ENCODE data around the gene ADAT1.

The ADAT1 gene

GRCh38 chr16:75603241-75603640 is 19.8 kb downstream of the ADAT1 start:
- no peaks in the 10 kb centered on the region for H3K36me3 ChIP-seq (replicated peaks; ENCODE audit: insufficient read depth, low read length)
- no peak overlapping the region for H3K4me3 ChIP-seq (ENCODE audit: low read length)
- no peaks in the 10 kb centered on the region for H3F3A ChIP-seq (ENCODE audit: insufficient read depth, low read length)
- no peaks in the 10 kb centered on the region for H3K79me2 ChIP-seq (ENCODE audit: low read length)
- H2AFZ ChIP-seq (ENCODE audit: low read length): no peak overlapping the region
- H3K9me2 ChIP-seq (replicated peaks; ENCODE audit: insufficient read depth, low read length): no peaks in the 10 kb centered on the region
- H4K20me1 ChIP-seq (ENCODE audit: insufficient read depth, low read length): no peaks in the 10 kb centered on the region
- H3K4me1 ChIP-seq (ENCODE audit: low read length): no peaks in the 10 kb centered on the region
- no peak for TF ChIP-seq EZH2 (optimal IDR thresholded peaks at IDR 0.05; ENCODE audit: low read depth, low read length)
- TF ChIP-seq CTCF (IDR thresholded peaks at IDR 0.05; ENCODE audit: low read length): no peak
- TF ChIP-seq EZH2phosphoT487 (IDR thresholded peaks at IDR 0.05; ENCODE audit: low read length): no peak
- DNase-seq: no peak
- no peaks in the 10 kb centered on the region for H3K27me3 ChIP-seq (replicated peaks; ENCODE audit: insufficient read depth, low read length)
- no peaks in the 10 kb centered on the region for H3K9me3 ChIP-seq (replicated peaks; ENCODE audit: insufficient read depth, low read length)
- H3K27ac ChIP-seq (ENCODE audit: low read length): no peak overlapping the region
- no peak overlapping the region for H3K4me2 ChIP-seq (ENCODE audit: low read depth, low read length)
- H3K9ac ChIP-seq (ENCODE audit: low read length): no peak overlapping the region

- Histone ChIP-seq H3K79me2 (ENCODE audit: low read length) (no peaks in the 10 kb centered on the region), H3K9ac (ENCODE audit: low read length) (no peak overlapping the region), H2AFZ (ENCODE audit: low read length) (no peak overlapping the region), H4K20me1 (ENCODE audit: insufficient read depth, low read length) (no peaks in the 10 kb centered on the region), H3K4me3 (ENCODE audit: low read length) (no peak overlapping the region), H3K4me2 (ENCODE audit: low read depth, low read length) (no peak overlapping the region), H3K4me1 (ENCODE audit: low read length) (no peaks in the 10 kb centered on the region), H3K36me3 (replicated peaks; ENCODE audit: insufficient read depth, low read length) (no peaks in the 10 kb centered on the region), H3K9me2 (replicated peaks; ENCODE audit: insufficient read depth, low read length) (no peaks in the 10 kb centered on the region), H3K27ac (ENCODE audit: low read length) (no peak overlapping the region), H3K9me3 (replicated peaks; ENCODE audit: insufficient read depth, low read length) (no peaks in the 10 kb centered on the region), H3F3A (ENCODE audit: insufficient read depth, low read length) (no peaks in the 10 kb centered on the region), H3K27me3 (replicated peaks; ENCODE audit: insufficient read depth, low read length) (no peaks in the 10 kb centered on the region)
- TF ChIP-seq EZH2phosphoT487 (IDR thresholded peaks at IDR 0.05; ENCODE audit: low read length): no peak
- TF ChIP-seq CTCF (IDR thresholded peaks at IDR 0.05; ENCODE audit: low read length): no peak
- TF ChIP-seq EZH2 (optimal IDR thresholded peaks at IDR 0.05; ENCODE audit: low read depth, low read length): no peak
- no peak for DNase-seq
These were observed 23.4 kb downstream of the ADAT1 start for GRCh38 chr16:75599452-75600277.

- no peaks in the 10 kb centered on the region for H3K9me3 ChIP-seq (replicated peaks; ENCODE audit: insufficient read depth, low read length)
- no peaks in the 10 kb centered on the region for H3K4me1 ChIP-seq (ENCODE audit: low read length)
- H2AFZ ChIP-seq (ENCODE audit: low read length): no peak overlapping the region
- no peak overlapping the region for H3K4me2 ChIP-seq (ENCODE audit: low read depth, low read length)
- H3K4me3 ChIP-seq (ENCODE audit: low read length): no peak overlapping the region
- H3K27me3 ChIP-seq (replicated peaks; ENCODE audit: insufficient read depth, low read length): no peaks in the 10 kb centered on the region
- H4K20me1 ChIP-seq (ENCODE audit: insufficient read depth, low read length): no peaks in the 10 kb centered on the region
- no peak overlapping the region for H3K9ac ChIP-seq (ENCODE audit: low read length)
- H3K9me2 ChIP-seq (replicated peaks; ENCODE audit: insufficient read depth, low read length): no peaks in the 10 kb centered on the region
- DNase-seq: no peak
- no peaks in the 10 kb centered on the region for H3K36me3 ChIP-seq (replicated peaks; ENCODE audit: insufficient read depth, low read length)
- H3K79me2 ChIP-seq (ENCODE audit: low read length): no peaks in the 10 kb centered on the region
- H3K27ac ChIP-seq (ENCODE audit: low read length): no peak overlapping the region
- TF ChIP-seq EZH2 (optimal IDR thresholded peaks at IDR 0.05; ENCODE audit: low read depth, low read length) (no peak), EZH2phosphoT487 (IDR thresholded peaks at IDR 0.05; ENCODE audit: low read length) (no peak)
- H3F3A ChIP-seq (ENCODE audit: insufficient read depth, low read length): no peaks in the 10 kb centered on the region
These were observed 29.0 kb downstream of the ADAT1 start for GRCh38 chr16:75593825-75594820.

Measured in MM.1S (cell line).